Sigmoid colon (tissue), 7 donors: ENCODE results near the gene MICAL2. TPM values are rescaled to one million over a fixed set of nuclear protein-coding genes. Genes with fewer than 3 reads are reported as not detected.
A peak's percentile ranks its signal among the peaks of the same experiment; 100 is the strongest.

Source experiments
- DNase-seq: peaks from one replicate; pipeline ENCODE4 v3.0.0-alpha.2; 2019
- H3K27ac ChIP-seq, 4 donors: fragments of 200-600 bp; sonication (generic); one replicate each; pipeline ENCODE4 v1.5.1; 2016 to 2019; ENCODE audit warnings: mild to moderate bottlenecking in 1 of 4
- H3K27me3 ChIP-seq, 3 donors: fragments of 200-600 bp; sonication (generic); one replicate each; pipeline ENCODE4 v1.5.1; 2019; ENCODE audit warnings: mild to moderate bottlenecking in 1 of 3
- H3K36me3 ChIP-seq, 4 donors: fragments of 200-600 bp; sonication (generic); one replicate each; pipeline ENCODE4 v1.5.1; 2016 to 2019
- H3K4me1 ChIP-seq, 4 donors: fragments of 200-600 bp; sonication (generic); one replicate each; pipeline ENCODE4 v1.5.1; 2017 to 2019
- H3K4me3 ChIP-seq, 4 donors: fragments of 200-600 bp; sonication (generic); one replicate each; pipeline ENCODE4 v1.5.1; 2017 to 2019; ENCODE audit warnings: mild to moderate bottlenecking in 2 of 4, moderate library complexity in 1 of 4
- H3K9me3 ChIP-seq, 4 donors: fragments of 200-600 bp in 3 of 4; sonication (generic) in 3 of 4; one replicate each; pipeline versions ENCODE4 v1.5.1 to v1.6.1; 2013 to 2019
- CTCF ChIP-seq, 4 experiments: fragments of 450-650 bp in 3 of 4; fragments of 200-600 bp in 1 of 4; IDR thresholded peaks; one replicate each; pipeline ENCODE4 v1.5.1; 2016 to 2019; ENCODE audit warnings: antibody characterized with exemption in 4 of 4, mild to moderate bottlenecking in 3 of 4, moderate library complexity in 2 of 4
- EP300 ChIP-seq, 4 donors: sonication (generic); formaldehyde crosslinking; IDR thresholded peaks; one replicate each; pipeline ENCODE4 v1.6.1; 2017; ENCODE audit warnings: antibody characterized with exemption in 4 of 4
- POLR2A ChIP-seq, 2 donors: fragments of 450-650 bp; IDR thresholded peaks; one replicate each; pipeline ENCODE4 v1.6.1; 2016; ENCODE audit warnings: antibody characterized with exemption in 2 of 2, mild to moderate bottlenecking in 2 of 2, moderate library complexity in 2 of 2
- POLR2AphosphoS5 ChIP-seq, 4 donors: sonication (generic); formaldehyde crosslinking; IDR thresholded peaks; one replicate each; pipeline ENCODE4 v1.6.1; 2017; ENCODE audit warnings: antibody characterized with exemption in 4 of 4
- WGBS, 2 donors: extraction: QIAGEN DNeasy Blood & Tissue Kit; methylation state at CpG; one replicate each; pipeline ENCODE4 v1.1.7; 2013; 5-methylcytosine and 5-hydroxymethylcytosine counted together
- intact Hi-C: fragments of 100-400 bp; cut with DNase I; formaldehyde crosslinking; loops from one replicate; pipeline ENCODE4 v1.15.1; 2023
- polyA plus RNA-seq, 3 donors: library from polyadenylated mRNA; stranded (reverse); fragments of 200-250 nt; gene quantifications; one replicate each; pipeline ENCODE4 v1.2.3, GENCODE V29; 2013
- total RNA-seq, 4 donors: library from RNA; depleted of rRNA; stranded (reverse); fragments of >200 nt; gene quantifications; one replicate each; pipeline ENCODE4 v1.1.0, GENCODE V29; 2016
- donor health status: healthy with polysubstance abuse.
- donor health status: Bipolar disorder and iron deficiency.
- donor health status: healthy.

Gene MICAL2
- total and polyA plus RNA-seq, 7 donors = 36.6 to 145 (median 115) TPM

GRCh38 chr11:12243486-12243885, 133.1 kb downstream of the MICAL2 start:
- intact Hi-C loops = no loop called here
- peaks cover 0 to 100% (median 86%) of the 10 kb centered on the region in 4 donors for H3K4me1 ChIP-seq
- no peak for DNase-seq
- H3K36me3 ChIP-seq = peaks cover 0 to 9% (median 6%) of the 10 kb centered on the region in 4 donors
- no peak overlapping the region for H3K4me3 ChIP-seq
- H3K27me3 ChIP-seq = no peaks in the 10 kb centered on the region
- TF ChIP-seq POLR2AphosphoS5 (IDR thresholded peaks at IDR 0.05) = no peak
- TF ChIP-seq EP300 (IDR thresholded peaks at IDR 0.05) = no peak
- peak overlapping the region; percentile 30 to 89 (median 66) for H3K27ac ChIP-seq
- WGBS, 2 donors = 80 to 93% methylated on average over 6 of the region's 6 CpGs
- H3K9me3 ChIP-seq = no peaks in the 10 kb centered on the region

- Histone ChIP-seq H3K27ac (peak overlapping the region; percentile 30 to 89 (median 66)), H3K4me1 (peaks cover 0 to 100% (median 86%) of the 10 kb centered on the region in 4 donors), H3K27me3 (no peaks in the 10 kb centered on the region), H3K36me3 (peaks cover 0 to 10% (median 6%) of the 10 kb centered on the region in 4 donors), H3K4me3 (no peak overlapping the region), H3K9me3 (no peaks in the 10 kb centered on the region)
- DNase-seq = no peak
- no peak for TF ChIP-seq POLR2A (IDR thresholded peaks at IDR 0.05)
- no peak for TF ChIP-seq POLR2AphosphoS5 (IDR thresholded peaks at IDR 0.05)
- TF ChIP-seq CTCF (IDR thresholded peaks at IDR 0.05) = no peak
- no peak for TF ChIP-seq EP300 (IDR thresholded peaks at IDR 0.05)
- intact Hi-C loops = no loop called here
- WGBS, 2 donors = 73 to 75% methylated on average over 6 of the region's 6 CpGs
Observed at GRCh38 chr11:12243911-12244550, 133.6 kb downstream of the MICAL2 start.

GRCh38 chr11:12245091-12245490, 134.7 kb downstream of the MICAL2 start:
- H3K36me3 ChIP-seq = peaks cover 0 to 19% (median 10%) of the 10 kb centered on the region in 4 donors
- WGBS, 2 donors = 88 to 90% methylated on average over 6 of the region's 6 CpGs
- H3K4me1 ChIP-seq = peaks cover 0 to 100% (median 86%) of the 10 kb centered on the region in 4 donors
- H3K27me3 ChIP-seq = no peaks in the 10 kb centered on the region
- peak in 2 of 4 donors; percentile 17 to 41 for TF ChIP-seq POLR2AphosphoS5 (IDR thresholded peaks at IDR 0.05)
- TF ChIP-seq CTCF (IDR thresholded peaks at IDR 0.05) = no peak
- intact Hi-C loops = no loop called here
- DNase-seq = peak; percentile 80
- no peak overlapping the region for H3K4me3 ChIP-seq
- no peaks in the 10 kb centered on the region for H3K9me3 ChIP-seq
- peak overlapping the region; percentile 34 to 89 (median 66) for H3K27ac ChIP-seq

GRCh38 chr11:12245549-12246016, 135.2 kb downstream of the MICAL2 start:
- Histone ChIP-seq H3K4me3 (no peak overlapping the region), H3K27ac (peak overlapping the region; percentile 27 to 89 (median 61)), H3K36me3 (peaks cover 0 to 22% (median 11%) of the 10 kb centered on the region in 4 donors), H3K9me3 (no peaks in the 10 kb centered on the region), H3K27me3 (no peaks in the 10 kb centered on the region), H3K4me1 (peaks cover 0 to 96% (median 81%) of the 10 kb centered on the region in 4 donors)
- no peak for DNase-seq
- WGBS, 2 donors = 68 to 90% methylated on average over 3 of the region's 3 CpGs
- intact Hi-C loops = no loop called here
- TF ChIP-seq CTCF (IDR thresholded peaks at IDR 0.05) = no peak
- no peak for TF ChIP-seq POLR2AphosphoS5 (IDR thresholded peaks at IDR 0.05)
- TF ChIP-seq POLR2A (IDR thresholded peaks at IDR 0.05) = no peak
- no peak for TF ChIP-seq EP300 (IDR thresholded peaks at IDR 0.05)

- 92 to 95% methylated on average over 5 of the region's 5 CpGs for WGBS, 2 donors
Observed at GRCh38 chr11:12246147-12246546, 135.8 kb downstream of the MICAL2 start.

More at GRCh38 chr11:12246147-12246546, 135.8 kb downstream of the MICAL2 start:
- Histone ChIP-seq H3K36me3 (peaks cover 0 to 18% (median 8%) of the 10 kb centered on the region in 4 donors), H3K9me3 (no peaks in the 10 kb centered on the region), H3K4me1 (peaks cover 0 to 90% (median 77%) of the 10 kb centered on the region in 4 donors), H3K27ac (peak overlapping the region; percentile 27 to 89 (median 61)), H3K27me3 (no peaks in the 10 kb centered on the region), H3K4me3 (no peak overlapping the region)
- intact Hi-C loops = no loop called here
- no peak for DNase-seq
- TF ChIP-seq POLR2A (IDR thresholded peaks at IDR 0.05) (no peak), POLR2AphosphoS5 (IDR thresholded peaks at IDR 0.05) (no peak), CTCF (IDR thresholded peaks at IDR 0.05) (no peak), EP300 (IDR thresholded peaks at IDR 0.05) (no peak)
